ENCODE data around the gene EEIG1.

Gene EEIG1

DNA sequence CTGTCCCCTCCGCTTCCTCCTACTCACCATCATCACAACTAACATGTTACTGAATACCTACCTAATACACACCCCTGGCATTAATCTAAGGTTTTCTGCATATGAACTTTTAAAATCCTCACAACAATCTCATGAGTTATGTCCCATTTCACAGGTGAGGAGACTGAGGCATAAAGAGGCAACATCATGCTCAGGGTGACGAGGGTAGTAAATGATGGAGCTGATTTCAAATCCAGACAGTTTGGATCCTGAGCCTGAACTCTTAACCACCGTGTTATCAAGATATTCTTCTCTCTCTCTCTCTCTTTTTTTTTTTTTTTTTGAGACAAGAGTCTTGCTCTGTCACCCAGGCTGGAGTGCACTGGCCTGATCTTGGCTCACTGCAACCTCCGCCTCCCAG, 12.9 kb upstream of the EEIG1 start:
- Histone ChIP-seq H3K79me2 (ENCODE audit: insufficient read depth, low read length) (no peaks in the 10 kb centered on the region), H3K4me3 (ENCODE audit: insufficient read depth, low read length, poor library complexity, severe bottlenecking) (no peak overlapping the region), H2AFZ (ENCODE audit: low read depth, low read length, severe bottlenecking) (no peak overlapping the region), H3K9me3 (ENCODE audit: insufficient read depth, low read length) (no peaks in the 10 kb centered on the region), H3F3A (ENCODE audit: insufficient read depth) (peaks cover 29% of the 10 kb centered on the region), H3K9ac (ENCODE audit: low read length) (no peak overlapping the region), H3K4me2 (ENCODE audit: low read depth, low read length, poor library complexity, severe bottlenecking) (no peak overlapping the region), H4K20me1 (ENCODE audit: low read depth, low read length) (no peaks in the 10 kb centered on the region), H3K27ac (ENCODE audit: low read depth, low read length) (no peak overlapping the region), H3K27me3 (ENCODE audit: low read length) (no peaks in the 10 kb centered on the region), H3K36me3 (ENCODE audit: low read length) (no peaks in the 10 kb centered on the region), H3K9me2 (replicated peaks; ENCODE audit: insufficient read depth, low read length) (no peaks in the 10 kb centered on the region)
- TF ChIP-seq EZH2phosphoT487 (conservative IDR thresholded peaks at IDR 0.05; ENCODE audit: low read length) = no peak
- TF ChIP-seq CTCF (IDR thresholded peaks at IDR 0.05; ENCODE audit: insufficient read depth, low read length, poor library complexity, severe bottlenecking) = no peak

DNA sequence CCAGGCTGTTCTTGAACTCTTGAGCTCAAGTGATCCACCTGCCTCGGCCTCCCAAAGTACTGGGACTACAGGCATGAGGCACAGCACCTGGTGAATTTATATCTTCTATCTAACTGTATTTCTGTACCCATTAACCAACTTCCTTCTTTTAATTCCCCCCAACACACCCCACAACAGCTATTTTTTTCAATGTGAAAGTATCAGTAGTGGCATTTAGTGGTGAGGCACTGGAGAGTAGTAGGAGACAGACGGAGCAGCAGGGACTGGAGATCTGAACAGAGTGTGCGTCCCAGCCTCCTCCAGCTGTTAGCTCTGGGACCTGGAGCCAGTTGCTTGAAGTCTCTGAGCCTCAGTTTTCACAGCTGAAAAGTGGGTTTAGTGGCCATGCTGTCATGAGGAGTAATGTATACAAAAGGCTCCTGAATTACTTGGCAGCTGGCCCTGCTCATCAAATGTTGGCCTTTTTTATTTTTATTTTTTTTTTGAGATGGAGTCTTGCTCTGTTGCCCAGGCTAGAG, 11.0 kb upstream of the EEIG1 start:
- Histone ChIP-seq H3K27me3 (ENCODE audit: low read length) (no peaks in the 10 kb centered on the region), H3K36me3 (ENCODE audit: low read length) (no peaks in the 10 kb centered on the region), H3K79me2 (ENCODE audit: insufficient read depth, low read length) (no peaks in the 10 kb centered on the region), H2AFZ (ENCODE audit: low read depth, low read length, severe bottlenecking) (peak overlapping the region; percentile 72), H3K4me3 (ENCODE audit: insufficient read depth, low read length, poor library complexity, severe bottlenecking) (no peak overlapping the region), H3K4me2 (ENCODE audit: low read depth, low read length, poor library complexity, severe bottlenecking) (peak overlapping the region; percentile 51), H3K9me2 (replicated peaks; ENCODE audit: insufficient read depth, low read length) (no peaks in the 10 kb centered on the region), H4K20me1 (ENCODE audit: low read depth, low read length) (no peaks in the 10 kb centered on the region), H3K9ac (ENCODE audit: low read length) (peak overlapping the region; percentile 41), H3K27ac (ENCODE audit: low read depth, low read length) (peak overlapping the region; percentile 78), H3F3A (ENCODE audit: insufficient read depth) (peaks cover 45% of the 10 kb centered on the region), H3K9me3 (ENCODE audit: insufficient read depth, low read length) (no peaks in the 10 kb centered on the region)
- no peak for TF ChIP-seq CTCF (IDR thresholded peaks at IDR 0.05; ENCODE audit: insufficient read depth, low read length, poor library complexity, severe bottlenecking)
- no peak for TF ChIP-seq EZH2phosphoT487 (conservative IDR thresholded peaks at IDR 0.05; ENCODE audit: low read length)

- Histone ChIP-seq H3K9me3 (ENCODE audit: insufficient read depth, low read length) (no peaks in the 10 kb centered on the region), H4K20me1 (ENCODE audit: low read depth, low read length) (no peaks in the 10 kb centered on the region), H3K27ac (ENCODE audit: low read depth, low read length) (peak overlapping the region; percentile 78), H2AFZ (ENCODE audit: low read depth, low read length, severe bottlenecking) (peak overlapping the region; percentile 72), H3K4me3 (ENCODE audit: insufficient read depth, low read length, poor library complexity, severe bottlenecking) (no peak overlapping the region), H3K9me2 (replicated peaks; ENCODE audit: insufficient read depth, low read length) (no peaks in the 10 kb centered on the region), H3K4me2 (ENCODE audit: low read depth, low read length, poor library complexity, severe bottlenecking) (peak overlapping the region; percentile 51), H3F3A (ENCODE audit: insufficient read depth) (peaks cover 45% of the 10 kb centered on the region), H3K36me3 (ENCODE audit: low read length) (no peaks in the 10 kb centered on the region), H3K27me3 (ENCODE audit: low read length) (no peaks in the 10 kb centered on the region), H3K79me2 (ENCODE audit: insufficient read depth, low read length) (no peaks in the 10 kb centered on the region), H3K9ac (ENCODE audit: low read length) (peak overlapping the region; percentile 41)
- TF ChIP-seq CTCF (IDR thresholded peaks at IDR 0.05; ENCODE audit: insufficient read depth, low read length, poor library complexity, severe bottlenecking) (no peak), EZH2phosphoT487 (conservative IDR thresholded peaks at IDR 0.05; ENCODE audit: low read length) (no peak)
Observed at GRCh38 chr9:127991017-127991756, 10.4 kb upstream of the EEIG1 start.

Measured in SU-DHL-6 (cell line).